Urothelium cell line (cell line): Measurements from ENCODE around the gene HSPA9.

Source experiments
- DNase-seq: peaks from one replicate; pipeline ENCODE4 v3.0.0; 2011; ENCODE audit warnings: low spot score, mixed read lengths
- FAIRE-seq: peaks from 2 replicates; lab custom pipeline; 2011; peaks lifted over from hg19 to GRCh38; lab: Jason Lieb, UNC

The HSPA9 gene

GRCh38 chr5:138565100-138565821 lies 9.9 kb downstream of the HSPA9 start:
- DNase-seq (no peak), FAIRE-seq (no peak)

GRCh38 chr5:138564242-138564641 lies 11.0 kb downstream of the HSPA9 start:
- no peak for FAIRE-seq
- DNase-seq = no peak

DNA sequence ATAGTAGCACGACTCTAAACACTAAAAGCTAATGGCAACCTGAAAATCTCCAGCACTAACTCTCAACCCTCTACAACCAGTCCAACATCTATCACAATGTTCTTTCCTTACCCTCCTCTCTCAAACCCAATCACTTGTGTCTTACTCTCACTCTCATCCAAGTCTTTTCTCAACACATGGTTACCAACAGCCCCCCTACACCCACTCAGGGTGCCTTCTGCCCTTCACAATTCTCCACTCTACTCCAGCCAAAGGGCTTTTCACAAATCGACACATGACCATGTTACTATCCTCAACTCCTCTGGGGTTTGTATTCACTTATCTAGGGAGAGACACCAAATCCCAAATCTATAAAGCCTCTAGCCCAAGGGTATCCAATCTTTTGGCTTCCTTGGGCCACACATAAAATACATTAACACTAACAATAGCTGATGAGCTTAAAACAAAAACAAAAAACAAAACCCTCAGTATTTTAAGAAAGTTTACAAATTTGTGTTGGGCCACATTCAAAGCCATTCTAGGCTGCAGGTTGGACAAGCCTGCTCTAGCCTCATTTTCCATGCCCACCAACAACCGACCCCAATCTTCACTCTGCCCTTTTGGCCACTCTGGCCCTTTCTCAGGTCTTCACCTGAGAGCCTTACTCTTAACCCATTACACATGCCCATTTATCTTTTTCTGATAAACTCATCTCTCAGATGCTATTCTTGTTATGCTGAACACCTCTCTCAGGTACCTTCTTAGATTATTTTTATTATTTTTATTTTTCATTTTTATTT lies 11.7 kb downstream of the HSPA9 start:
- FAIRE-seq = no peak

GRCh38 chr5:138560971-138561370 lies 14.2 kb downstream of the HSPA9 start:
- FAIRE-seq (no peak), DNase-seq (no peak)

More for the DNA sequence above, 11.7 kb downstream of the HSPA9 start:
- DNase-seq = no peak

DNA sequence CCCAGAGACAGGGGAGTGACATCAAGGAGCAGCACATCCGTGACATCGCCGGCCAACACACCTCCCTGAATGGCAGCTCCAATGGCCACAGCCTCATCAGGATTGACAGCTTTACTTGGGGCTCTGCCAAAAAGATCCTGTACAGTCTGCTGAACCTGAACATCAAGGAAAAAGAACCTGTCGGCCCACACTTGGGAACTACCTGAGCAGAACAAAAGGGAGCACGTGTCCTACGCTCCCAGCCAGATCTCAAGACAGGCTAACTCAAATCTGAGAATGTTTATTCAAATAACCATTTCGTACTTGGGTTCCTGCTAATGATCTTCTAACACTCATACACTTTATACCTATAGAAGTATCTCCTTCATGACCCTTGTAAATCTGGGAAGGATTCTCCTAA lies 15.3 kb downstream of the HSPA9 start:
- no peak for DNase-seq
- no peak for FAIRE-seq

DNA sequence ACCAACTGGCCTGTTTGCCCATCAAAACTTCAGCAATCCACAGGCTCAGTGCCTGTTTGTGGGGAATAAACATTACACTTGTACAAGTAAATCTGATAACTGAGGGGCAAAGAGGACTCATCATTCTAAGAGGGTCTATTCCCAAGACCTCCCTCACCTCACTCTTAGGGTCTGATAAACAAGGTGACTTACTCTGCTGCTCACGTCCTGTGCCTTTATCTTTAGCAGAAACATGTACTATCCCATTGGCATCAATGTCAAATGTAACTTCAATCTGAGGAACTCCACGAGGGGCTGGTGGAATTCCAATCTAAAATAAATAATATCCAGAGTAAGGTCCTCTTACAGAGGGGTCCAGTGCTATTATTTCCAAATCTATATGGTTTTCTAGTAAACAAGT lies 17.5 kb downstream of the HSPA9 start:
- DNase-seq = no peak
- no peak for FAIRE-seq

DNA sequence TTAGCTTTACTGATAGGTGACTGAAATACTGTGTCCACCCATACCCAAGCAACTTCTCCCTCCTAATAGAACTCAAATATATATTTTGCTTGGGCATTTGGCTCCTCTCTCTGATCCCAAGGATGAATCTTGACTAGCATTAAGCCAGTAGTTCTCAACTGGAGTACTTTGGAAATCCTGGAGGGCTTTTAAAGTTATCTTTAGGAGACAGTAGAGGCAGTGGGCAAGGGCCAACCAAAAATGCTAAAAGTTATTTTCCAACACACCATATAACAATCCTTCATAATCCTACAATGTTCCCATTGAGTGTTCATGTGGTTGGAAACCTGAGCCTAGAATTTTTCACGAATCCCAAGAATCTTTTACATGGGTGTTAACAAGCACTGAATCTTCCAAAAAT lies 21.1 kb downstream of the HSPA9 start:
- DNase-seq (no peak), FAIRE-seq (no peak)

DNA sequence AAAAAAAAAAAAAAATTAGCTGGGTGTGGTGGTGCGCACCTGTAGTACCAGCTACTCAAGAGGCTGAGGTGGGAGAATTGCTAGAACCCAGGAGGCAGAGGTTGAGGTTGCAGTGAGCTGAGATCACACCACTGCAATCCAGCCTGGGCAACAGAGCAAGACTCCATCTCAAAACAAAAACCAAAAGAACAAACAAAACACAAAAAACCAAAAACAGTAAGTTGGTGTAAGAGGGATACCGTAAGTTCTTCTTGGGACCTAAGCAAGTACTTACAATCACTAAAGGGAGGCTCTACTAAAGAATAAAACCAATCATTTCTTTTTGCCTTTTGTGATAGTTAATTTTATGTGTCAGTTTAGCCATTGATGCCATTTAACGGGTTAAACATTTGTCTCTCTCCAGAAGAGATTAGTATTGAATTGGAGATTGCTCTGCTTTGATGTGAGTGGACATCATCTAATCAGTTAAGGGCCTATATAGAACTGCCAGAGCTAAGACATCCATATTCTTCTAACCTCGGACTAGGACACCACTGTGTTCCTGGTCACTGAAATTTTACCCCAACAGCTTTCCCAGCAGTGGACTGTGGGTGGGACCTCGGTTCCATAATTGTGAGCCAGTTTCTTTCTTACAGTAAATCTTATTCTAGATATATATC lies 21.6 kb downstream of the HSPA9 start:
- FAIRE-seq = no peak
- no peak for DNase-seq

DNA sequence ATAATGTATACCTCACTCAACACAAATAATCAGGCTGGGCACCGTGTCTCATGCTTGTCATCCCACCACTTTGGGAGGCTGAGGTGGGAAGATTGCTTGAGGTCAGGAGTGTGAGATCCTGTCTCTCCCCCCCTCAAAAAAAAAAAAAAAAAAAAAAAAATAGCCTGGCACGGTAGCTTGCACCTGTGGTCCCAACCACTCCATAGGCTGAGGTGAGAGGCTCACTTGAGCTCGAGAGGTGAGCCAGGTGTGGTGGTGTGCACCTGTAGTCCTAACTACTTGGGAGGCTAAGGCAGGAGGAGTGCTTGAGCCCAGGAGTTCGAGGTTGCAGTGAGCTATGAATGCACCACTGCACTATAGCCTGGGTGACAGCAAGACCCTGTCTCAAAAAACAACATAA lies 22.5 kb downstream of the HSPA9 start:
- FAIRE-seq = no peak
- no peak for DNase-seq

DNA sequence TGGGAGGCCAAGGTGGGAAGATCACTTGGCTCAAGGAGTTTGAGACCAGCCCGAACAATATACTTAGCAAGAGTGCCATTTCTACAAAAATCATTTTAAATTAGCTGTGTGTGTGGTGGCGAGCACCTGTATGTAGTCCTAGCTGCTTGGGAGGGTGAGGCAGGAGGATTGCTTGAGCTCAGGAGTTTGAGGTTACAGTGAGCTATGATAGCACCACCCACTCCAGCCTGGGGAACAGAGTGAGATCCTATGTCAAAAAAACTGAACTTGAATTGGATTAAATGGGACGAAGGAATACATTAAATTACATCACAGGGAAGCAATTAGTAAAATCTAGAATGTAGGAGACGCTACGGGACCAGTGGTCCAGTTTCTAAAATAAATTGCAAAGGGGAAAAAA lies 25.8 kb downstream of the HSPA9 start:
- DNase-seq = no peak
- FAIRE-seq = no peak

- DNase-seq (no peak), FAIRE-seq (no peak)
These were observed 29.2 kb downstream of the HSPA9 start for GRCh38 chr5:138545919-138546562.

- no peak for FAIRE-seq
- DNase-seq = no peak
These were observed 30.7 kb downstream of the HSPA9 start for GRCh38 chr5:138544181-138545134.

DNA sequence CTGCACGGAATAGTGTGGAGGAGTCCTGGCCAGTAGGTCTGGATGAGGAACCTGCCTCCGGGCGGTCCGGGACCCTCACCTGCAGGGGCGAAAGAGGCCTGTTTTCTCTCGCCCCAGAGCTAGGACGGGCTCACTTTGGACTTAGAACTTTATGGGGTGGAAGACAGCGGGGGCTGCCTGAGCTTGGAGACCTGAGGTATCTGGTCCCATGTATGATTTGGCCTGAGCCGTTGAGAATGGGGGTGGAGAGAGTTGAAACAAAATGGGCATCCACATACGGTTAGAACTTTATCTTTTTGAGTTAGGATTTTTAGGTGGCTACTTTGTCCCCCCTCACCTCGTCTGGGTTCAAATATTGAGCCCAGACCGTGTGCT lies 31.5 kb downstream of the HSPA9 start:
- no peak for FAIRE-seq
- DNase-seq = peak; percentile 60

GRCh38 chr5:138542956-138543729 lies 32.1 kb downstream of the HSPA9 start, which contains the start of gene ETF1:
ETF1 (minus strand) TSS chr5:138543236; CDS start chr5:138542918, 318 bp downstream.
- FAIRE-seq (peak; percentile 62), DNase-seq (peak; percentile 98)

- no peak for DNase-seq
These were observed 32.8 kb downstream of the HSPA9 start for GRCh38 chr5:138542180-138542955.

DNA sequence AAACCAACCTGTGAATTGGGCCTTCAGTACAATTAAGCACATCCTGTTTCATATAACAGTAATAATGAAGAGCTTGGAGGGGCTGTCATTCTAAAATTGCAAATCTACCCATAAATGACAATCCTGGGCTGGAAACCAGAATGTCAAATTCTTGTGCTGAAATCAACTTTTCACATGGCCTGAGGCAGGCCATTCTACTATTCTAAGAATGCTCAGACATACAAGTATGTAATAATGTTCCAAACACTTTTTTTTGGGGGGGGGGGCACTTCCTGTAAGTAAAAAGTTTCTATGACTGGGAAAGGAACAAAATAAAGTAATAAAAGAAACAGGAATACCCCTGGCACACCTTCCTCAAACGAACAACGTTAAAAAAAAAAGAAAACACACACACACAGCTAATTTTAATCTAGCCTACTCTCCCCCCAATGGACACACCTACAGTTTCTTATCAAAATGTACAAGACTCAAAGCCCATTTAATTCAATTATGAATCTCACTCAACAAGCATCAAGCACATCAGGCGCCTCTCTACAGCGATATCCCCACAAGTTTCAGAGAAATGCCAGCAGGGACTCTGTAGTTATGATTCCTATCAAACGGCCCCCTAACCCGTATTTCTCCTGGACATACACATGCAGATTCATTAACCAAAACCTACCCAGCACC lies 33.6 kb downstream of the HSPA9 start:
- FAIRE-seq (no peak), DNase-seq (no peak)

More at GRCh38 chr5:138542180-138542955, 32.8 kb downstream of the HSPA9 start:
- FAIRE-seq = no peak

GRCh38 chr5:138539791-138540190 lies 35.4 kb downstream of the HSPA9 start:
- FAIRE-seq (no peak), DNase-seq (no peak)
